ENCODE results near the gene OSBPL7.

- no peak for TF ChIP-seq TAF1 (IDR thresholded peaks at IDR 0.05; ENCODE audit: low read depth, low read length)
- no peak for TF ChIP-seq POLR2AphosphoS5 (IDR thresholded peaks at IDR 0.05; ENCODE audit: low read depth, low read length)
Measured at GRCh38 chr17:47840001-47840741, 18.6 kb upstream of the OSBPL7 start.

Data from GM12891 (cell line).